ENCODE data around the gene LSAMP. TPM values are rescaled to one million over a fixed set of nuclear protein-coding genes. Genes with fewer than 3 reads are reported as not detected.

The LSAMP gene
- total RNA-seq, 4 donors from 2014 or later: 1.9 to 19.7 (median 2.8) TPM

DNA sequence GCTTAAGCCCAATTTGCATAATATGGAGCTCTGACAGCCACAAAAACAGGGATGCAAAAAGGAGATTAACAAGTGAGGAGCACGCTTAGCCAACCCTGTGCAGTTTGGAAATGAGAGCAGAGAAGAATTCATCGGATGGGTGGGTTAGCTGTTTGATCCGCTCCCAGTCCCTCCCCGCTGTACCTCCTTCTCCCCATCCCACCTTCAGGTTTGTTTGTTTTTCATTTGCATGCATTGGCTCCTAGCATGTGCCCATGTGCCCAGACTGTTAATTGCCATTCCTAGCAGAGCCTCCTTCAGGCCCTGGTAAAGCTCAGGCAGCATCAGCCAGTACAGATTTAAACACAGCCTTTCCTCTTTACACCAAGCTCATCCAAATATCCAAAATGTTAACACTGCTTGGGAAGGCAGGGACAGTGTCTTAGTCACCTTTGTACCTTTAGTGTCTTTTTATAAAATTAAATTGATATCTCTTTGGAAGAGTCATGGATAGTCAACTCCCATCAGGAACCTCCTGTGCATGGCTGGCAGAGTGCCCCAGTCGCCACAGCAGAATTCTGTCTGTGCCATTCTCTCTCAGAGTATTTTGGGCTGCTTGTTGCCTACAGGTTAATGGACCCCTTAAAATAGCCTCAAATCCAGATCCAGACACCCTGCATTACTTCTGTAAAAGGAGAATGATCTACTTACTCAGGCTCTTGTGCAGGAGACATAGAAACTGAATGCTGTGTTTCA, 244.2 kb downstream of the LSAMP start:
- ATAC-seq (ENCODE audit: low FRiP score): no peak
- TF ChIP-seq, protein P1, sequence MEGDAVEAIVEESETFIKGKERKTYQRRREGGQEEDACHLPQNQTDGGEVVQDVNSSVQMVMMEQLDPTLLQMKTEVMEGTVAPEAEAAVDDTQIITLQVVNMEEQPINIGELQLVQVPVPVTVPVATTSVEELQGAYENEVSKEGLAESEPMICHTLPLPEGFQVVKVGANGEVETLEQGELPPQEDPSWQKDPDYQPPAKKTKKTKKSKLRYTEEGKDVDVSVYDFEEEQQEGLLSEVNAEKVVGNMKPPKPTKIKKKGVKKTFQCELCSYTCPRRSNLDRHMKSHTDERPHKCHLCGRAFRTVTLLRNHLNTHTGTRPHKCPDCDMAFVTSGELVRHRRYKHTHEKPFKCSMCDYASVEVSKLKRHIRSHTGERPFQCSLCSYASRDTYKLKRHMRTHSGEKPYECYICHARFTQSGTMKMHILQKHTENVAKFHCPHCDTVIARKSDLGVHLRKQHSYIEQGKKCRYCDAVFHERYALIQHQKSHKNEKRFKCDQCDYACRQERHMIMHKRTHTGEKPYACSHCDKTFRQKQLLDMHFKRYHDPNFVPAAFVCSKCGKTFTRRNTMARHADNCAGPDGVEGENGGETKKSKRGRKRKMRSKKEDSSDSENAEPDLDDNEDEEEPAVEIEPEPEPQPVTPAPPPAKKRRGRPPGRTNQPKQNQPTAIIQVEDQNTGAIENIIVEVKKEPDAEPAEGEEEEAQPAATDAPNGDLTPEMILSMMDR (IDR thresholded peaks at IDR 0.05): no peak

DNA sequence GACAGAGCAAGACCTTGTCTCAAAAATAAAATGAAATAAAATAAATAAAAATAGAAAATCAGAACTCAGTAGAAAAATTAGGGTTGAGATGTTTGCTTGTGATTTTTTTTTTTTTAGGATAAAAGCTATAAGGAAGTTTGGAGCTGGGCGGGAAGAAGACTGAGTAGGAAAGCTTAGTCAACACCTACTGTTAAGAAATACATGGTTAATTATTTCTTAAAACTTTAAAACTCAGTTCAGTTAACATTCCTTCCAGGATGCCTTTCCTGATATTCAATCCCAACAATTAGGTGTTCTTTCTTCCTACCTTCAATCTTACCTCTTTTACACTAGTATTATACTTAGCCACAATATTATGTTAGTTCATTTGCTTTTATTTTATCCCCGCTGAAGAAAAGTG, 246.2 kb downstream of the LSAMP start:
- DNase-seq (ENCODE audit: low spot score): no peak
- ATAC-seq (ENCODE audit: low FRiP score): no peak
- TF ChIP-seq, protein P1 (IDR thresholded peaks at IDR 0.05): no peak

More for the DNA sequence above, 244.2 kb downstream of the LSAMP start:
- DNase-seq (ENCODE audit: low spot score): no peak

DNA sequence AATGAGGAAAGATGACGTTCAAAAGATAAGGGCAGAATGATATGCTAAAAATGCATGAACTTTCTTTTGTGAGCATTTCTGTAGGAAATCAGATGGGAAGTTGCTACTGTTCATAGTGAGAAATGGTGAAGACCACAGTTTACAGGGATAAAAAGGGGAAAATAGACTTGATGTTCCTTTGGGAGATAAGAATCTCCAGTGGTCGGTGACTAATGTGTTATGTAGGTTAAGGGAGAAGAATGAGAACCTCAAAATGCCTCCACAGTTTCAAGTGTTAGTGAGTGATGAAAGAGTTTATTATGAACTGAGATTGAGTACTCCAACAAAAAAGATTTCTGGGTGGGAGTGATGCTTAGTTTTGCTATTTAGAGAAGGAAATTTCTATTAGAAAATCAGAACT, 247.2 kb downstream of the LSAMP start:
- TF ChIP-seq, protein P1 (IDR thresholded peaks at IDR 0.05): no peak
- no peak for ATAC-seq (ENCODE audit: low FRiP score)
- DNase-seq (ENCODE audit: low spot score): no peak

DNA sequence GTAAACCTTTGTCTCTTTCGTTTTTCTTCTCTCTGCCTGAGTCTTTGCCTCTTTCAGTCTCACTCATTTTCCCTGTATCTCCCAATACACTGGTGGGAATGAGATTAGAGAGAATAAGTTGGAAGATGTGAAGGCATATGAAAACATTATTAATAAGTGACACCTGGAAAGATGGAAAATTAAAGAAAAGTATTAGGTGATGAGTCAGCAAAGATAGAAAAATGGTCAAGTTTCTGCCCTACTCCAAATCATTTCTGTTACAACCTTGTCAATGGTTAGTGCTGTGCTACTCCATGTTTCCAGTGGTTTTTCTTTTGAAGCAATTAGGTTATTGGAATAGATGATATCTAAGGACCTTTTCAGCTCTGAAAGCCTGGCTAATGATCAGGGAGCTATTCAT, 252.8 kb downstream of the LSAMP start:
- DNase-seq (ENCODE audit: low spot score) (no peak), ATAC-seq (ENCODE audit: low FRiP score) (no peak)
- TF ChIP-seq, protein P1 (IDR thresholded peaks at IDR 0.05): no peak

DNA sequence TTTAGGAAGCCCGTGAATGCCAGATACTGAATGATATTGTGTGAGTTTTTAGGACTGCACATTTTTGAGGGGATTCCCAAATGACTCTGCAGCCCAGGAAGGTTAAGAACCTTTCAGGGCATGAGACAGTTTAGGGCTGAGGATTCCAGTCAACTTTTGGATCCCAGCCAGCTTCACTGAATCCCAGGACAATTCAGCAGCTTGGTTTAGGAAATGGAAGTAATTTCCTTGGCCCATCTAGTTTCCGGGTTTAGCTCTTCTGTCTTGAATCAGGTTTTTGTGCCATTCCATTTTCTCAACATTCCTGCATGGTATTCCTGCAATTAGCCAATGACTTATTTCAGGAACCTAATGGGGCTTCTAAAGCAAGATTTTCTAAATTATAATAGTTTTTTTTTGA, 253.9 kb downstream of the LSAMP start:
- ATAC-seq (ENCODE audit: low FRiP score) (no peak), DNase-seq (ENCODE audit: low spot score) (no peak)
- TF ChIP-seq, protein P1 (IDR thresholded peaks at IDR 0.05): no peak

DNA sequence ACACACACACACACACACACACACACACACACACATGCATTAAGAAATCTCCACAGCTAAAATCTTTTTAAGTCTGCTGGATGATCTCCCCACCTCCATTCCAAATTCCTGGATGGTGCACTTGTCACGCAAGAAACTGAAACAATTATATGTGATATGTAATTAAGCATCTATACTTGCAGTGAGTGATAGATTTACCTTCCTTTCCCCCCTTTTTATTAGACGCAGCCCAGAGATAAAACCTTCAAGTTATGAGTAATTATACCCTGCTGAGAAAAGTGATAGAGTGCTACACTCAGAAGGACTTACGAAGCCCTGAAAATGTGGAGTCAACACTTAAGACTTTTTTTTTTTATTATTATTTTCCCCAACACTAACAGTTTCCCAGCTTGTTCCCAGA, 255.2 kb downstream of the LSAMP start:
- DNase-seq (ENCODE audit: low spot score) (no peak), ATAC-seq (ENCODE audit: low FRiP score) (no peak)
- TF ChIP-seq, protein P1 (IDR thresholded peaks at IDR 0.05): no peak

DNA sequence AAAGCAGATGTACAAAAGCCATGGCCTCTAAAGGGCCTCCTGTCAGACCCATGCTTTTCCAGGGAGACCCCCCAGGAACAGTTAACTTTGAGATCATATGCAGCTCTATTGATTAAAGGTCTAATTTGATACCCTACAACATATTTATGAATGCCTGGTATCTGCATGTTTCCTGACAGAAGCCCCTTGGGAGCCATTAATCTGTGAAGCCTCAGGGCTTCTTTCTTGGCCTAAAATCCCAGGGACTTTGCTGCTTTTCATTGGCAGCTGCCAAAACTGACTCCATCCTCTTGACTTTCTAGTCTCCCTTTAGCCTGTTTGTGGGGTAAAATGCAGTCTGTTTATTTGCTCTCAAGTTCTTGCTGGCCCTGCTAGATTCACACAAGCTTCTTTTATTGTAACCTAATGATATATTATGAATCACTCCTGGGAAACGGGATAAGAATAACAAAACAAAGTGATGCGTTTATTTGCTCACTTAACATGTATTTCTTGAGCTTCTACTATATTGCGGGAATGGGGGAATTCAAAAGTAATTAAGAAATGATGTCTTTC, 257.0 kb downstream of the LSAMP start:
- no peak for ATAC-seq (ENCODE audit: low FRiP score)
- no peak for DNase-seq (ENCODE audit: low spot score)
- TF ChIP-seq, protein P1 (IDR thresholded peaks at IDR 0.05): no peak
